Measurements from ENCODE around the gene STOML1. TPM values are rescaled to one million over a fixed set of nuclear protein-coding genes. Genes with fewer than 3 reads are reported as not detected.

STOML1 gene, protein sequence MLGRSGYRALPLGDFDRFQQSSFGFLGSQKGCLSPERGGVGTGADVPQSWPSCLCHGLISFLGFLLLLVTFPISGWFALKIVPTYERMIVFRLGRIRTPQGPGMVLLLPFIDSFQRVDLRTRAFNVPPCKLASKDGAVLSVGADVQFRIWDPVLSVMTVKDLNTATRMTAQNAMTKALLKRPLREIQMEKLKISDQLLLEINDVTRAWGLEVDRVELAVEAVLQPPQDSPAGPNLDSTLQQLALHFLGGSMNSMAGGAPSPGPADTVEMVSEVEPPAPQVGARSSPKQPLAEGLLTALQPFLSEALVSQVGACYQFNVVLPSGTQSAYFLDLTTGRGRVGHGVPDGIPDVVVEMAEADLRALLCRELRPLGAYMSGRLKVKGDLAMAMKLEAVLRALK
- total RNA-seq, result 11.8 and 14.5 TPM in 2 replicates

DNA sequence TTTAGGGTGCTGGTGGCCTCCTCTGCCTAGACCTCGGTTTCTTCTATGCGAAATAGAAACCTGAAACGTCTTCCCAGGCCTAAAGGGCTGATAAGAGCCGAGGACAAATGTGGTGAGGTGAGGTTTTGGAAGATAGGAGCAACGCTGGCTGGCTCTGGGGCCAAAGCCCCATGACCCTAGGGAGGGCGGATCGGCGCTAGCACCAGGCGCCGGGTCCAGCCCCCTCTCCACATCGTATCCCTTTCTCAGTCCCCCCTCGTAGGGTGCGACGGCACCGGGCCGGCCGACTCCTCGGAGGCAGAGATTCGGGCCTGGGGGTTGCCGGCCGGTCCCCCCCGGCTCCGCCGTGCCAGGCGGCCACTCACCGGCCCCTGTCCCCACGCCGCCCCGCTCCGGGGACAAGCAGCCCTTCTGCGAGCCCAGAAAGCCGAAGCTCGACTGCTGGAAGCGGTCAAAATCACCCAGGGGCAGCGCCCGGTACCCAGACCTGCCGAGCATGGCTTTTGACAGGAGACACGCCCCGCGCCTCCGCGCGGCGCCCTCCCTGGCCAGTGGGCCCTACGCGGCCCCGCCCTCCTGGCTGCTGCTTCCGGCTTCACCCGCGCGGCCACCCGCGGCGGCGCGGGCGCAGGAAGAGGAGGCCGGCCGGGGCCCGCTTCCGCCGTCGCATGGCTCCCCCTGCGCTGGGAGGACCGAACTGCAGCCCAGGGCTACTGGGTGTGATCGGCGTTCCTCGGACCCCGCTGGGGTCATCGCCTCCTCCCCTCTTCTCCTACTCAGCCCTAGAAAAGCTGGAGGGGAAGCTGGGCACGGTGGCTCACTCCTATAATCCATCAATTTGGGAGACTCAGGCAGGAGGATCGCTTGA is at the start of gene STOML1:
TSS of gene STOML1 (minus strand) at position 570 of the 868 bp plus-strand sequence. CDS start at position 498, 72 bp downstream.

DNA sequence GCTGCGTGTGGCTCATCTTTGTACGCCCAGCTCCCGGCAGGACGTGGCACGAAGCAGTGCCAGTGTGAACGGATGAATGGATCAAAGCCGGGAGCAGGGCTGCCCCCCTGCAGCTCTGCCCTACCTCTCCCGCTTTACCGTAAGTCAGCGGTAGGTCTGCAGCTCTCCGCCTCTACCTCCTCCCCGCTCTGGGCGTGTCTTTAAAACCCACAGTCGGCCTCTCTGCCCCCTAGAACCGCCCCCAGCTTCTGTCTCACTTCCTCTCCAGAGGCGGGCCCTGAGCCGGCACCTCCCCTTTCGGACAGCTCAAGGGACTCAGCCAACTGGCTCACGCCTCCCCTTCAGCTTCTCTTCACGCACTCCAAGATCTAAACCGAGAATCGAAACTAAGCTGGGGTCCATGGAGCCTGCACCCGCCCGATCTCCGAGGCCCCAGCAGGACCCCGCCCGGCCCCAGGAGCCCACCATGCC is 2.4 kb upstream of the STOML1 start, which contains the start of gene PML:
TSS of gene PML (plus strand) at position 304 of the 471 bp plus-strand sequence. CDS start at position 401, 97 bp downstream.

Other genes starting within 250 kb of the STOML1 start
- gene INSYN1, start 238.9 kb downstream of the STOML1 start, total RNA-seq, result 2.3 and 6.9 TPM in 2 replicates
- gene TBC1D21, start 118.7 kb downstream of the STOML1 start, total RNA-seq, result not detected in 2 replicates
- 11.6 and 12.1 TPM in 2 replicates for gene LOXL1, start 65.8 kb downstream of the STOML1 start, total RNA-seq
- gene PML, start 2.4 kb upstream of the STOML1 start, total RNA-seq, result 35.2 and 48.0 TPM in 2 replicates
- not detected in 2 replicates for gene GOLGA6A, start 90.3 kb upstream of the STOML1 start, total RNA-seq
- gene ISLR2, start 138.3 kb upstream of the STOML1 start, total RNA-seq, result not detected in 2 replicates
- gene ISLR, start 181.4 kb upstream of the STOML1 start, total RNA-seq, result not detected in 2 replicates
- 0.28 and 0.79 TPM in 2 replicates for gene STRA6, start 210.5 kb upstream of the STOML1 start, total RNA-seq
- gene CCDC33, start 244.0 kb upstream of the STOML1 start, total RNA-seq, result not detected in 2 replicates